Hepatic stellate cell (primary cell): ENCODE data around the gene PRKCA.
"Not testable (repeated sequence)": the region's sequence is repeated elsewhere in the genome, so short reads cannot be mapped to it uniquely, and the experiment has no call there.

Source experiments
- DNase-seq: peaks from one replicate; pipeline ENCODE4 v3.0.0; 2011; ENCODE audit warnings: low spot score

PRKCA gene

DNA sequence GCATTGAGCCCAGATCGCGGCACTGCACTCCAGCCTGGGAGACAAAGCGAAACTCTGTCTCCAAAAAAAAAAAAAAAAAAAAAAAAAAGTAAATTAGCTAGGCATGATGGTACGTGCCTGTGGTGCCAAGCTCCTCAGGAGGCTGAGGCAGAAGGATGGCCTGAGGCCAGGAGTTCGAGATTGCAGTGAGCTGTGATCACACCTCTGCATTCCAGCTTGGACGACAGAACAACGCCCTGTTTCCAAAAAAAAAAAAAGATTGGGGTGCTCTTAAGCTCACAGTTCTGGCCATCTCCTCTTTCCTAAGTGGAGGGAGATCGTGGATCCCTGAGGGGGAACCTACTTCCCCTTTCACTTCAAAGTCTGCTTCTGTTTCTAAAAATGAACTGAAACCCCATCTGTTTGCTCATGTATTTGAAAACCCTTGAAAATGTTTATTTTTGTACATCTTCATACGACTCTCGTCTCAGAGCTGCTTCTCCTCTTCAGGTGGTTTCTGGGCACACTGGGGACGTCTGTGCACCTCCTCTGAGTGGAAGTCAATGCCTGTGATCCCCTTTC, 138.8 kb downstream of the PRKCA start:
- no peak for DNase-seq

DNA sequence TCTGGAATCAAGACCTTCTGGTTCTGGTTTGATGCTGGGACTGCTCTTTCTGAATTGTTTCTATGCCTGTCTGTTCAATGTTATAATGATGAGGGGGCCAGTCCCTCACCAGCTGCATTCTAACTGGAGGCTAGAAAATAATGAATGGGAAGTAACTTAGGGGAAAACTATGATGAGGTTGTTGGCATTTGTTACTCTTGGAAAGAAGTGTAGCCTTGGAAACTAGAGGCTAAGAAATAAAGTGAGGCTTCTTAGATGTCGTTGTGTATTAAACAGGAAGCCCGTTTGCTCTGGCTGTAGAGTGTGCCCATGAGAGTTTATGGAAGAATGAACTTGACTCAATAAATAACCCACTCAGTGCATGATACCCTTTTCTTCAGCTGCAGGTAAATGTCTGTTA, 140.8 kb downstream of the PRKCA start:
- DNase-seq, result no peak

DNA sequence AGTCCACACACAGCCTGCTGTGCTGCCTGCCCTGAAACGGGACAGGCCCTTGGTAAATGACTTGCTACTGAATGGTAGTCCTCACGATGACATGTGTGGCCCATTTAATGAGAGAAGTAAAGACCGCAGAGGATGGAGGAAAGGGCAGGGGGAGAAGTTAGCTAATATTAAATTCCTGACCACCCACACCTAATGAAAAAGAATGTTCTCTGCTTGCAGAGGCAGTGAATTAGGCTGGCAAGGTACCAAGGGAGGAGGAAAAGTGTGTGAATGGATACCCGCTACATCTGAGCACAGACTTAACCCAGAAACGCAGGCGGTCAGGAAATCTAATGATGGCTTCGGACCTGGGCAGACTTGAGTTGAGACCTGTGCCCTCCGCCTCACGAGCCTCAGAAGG, 141.2 kb downstream of the PRKCA start:
- no peak for DNase-seq

DNA sequence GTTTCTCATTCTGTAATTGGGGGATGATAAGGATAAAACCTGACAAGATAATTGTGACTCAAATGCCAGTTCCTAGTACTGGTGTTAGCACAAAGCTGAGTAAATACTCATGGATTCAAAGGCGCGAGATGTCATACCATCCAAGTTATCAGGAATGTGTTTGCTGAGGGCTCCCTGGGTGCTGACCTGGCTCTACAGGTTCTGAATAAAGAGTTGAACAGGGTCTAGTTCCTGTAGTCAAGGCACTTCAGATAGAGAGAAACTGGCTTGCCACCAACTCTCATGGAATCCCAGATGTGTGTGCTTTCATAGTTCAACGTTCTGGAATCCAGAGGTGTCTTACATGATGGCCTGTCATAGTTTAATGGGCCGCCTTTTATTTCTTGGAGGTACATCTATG, 141.6 kb downstream of the PRKCA start:
- no peak for DNase-seq

DNA sequence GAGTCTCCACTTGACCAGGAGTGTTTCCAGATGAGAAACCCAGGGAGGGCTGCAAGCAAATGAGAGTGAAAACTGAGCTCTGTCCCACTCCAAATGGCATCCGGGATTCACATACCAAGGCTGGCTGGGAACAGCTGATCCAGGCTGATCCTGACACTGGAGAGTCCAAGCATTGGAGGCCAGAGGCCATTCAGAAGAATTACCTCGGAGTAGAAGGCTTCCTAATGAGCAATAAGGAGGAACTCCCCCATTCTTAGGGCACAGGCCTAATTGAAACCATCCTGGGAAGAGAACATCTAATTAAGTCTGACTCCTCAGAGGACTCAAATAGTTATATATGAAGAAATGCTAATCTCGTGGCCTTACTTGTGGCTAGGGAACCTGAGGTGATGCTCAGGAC, 142.8 kb downstream of the PRKCA start:
- no peak for DNase-seq

DNA sequence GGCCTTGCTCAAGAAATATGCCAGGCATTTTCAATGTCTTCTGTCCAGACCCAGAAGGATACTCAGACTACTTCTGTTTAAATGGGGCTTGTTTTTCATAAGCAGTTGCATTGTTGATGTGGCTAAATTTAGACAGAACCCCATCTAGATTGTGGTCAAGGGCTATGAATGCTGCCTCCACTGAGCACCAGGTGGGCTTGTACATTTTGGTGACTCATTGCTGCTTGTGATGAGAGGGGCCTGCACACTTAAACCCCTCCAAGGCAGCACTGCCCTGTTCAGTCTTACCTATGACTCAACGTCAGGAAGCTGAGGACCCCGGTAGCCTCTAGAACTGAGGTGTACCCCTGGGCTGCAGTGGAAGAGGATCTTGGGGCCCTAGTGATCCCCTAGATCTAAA, 144.0 kb downstream of the PRKCA start:
- no peak for DNase-seq

DNA sequence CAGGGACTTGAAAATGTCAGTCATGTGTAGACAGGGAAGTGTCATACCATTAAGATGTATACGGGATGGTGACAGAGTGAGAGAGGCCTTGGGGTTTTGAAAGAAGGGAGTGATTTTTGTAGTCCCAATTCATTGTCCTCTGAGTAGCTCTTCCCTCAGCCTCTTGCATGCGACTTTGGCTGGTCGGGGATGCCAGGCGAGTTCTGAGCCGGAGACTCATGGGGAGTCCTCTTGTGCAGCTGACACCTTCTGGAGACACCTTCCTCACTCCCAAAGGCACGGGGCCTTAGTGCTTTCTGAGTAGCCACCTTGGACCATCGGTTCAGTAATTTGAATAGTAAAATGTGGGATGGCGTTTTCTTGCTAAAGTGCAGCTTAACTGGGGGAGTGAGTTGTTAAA, 144.7 kb downstream of the PRKCA start:
- no peak for DNase-seq

DNA sequence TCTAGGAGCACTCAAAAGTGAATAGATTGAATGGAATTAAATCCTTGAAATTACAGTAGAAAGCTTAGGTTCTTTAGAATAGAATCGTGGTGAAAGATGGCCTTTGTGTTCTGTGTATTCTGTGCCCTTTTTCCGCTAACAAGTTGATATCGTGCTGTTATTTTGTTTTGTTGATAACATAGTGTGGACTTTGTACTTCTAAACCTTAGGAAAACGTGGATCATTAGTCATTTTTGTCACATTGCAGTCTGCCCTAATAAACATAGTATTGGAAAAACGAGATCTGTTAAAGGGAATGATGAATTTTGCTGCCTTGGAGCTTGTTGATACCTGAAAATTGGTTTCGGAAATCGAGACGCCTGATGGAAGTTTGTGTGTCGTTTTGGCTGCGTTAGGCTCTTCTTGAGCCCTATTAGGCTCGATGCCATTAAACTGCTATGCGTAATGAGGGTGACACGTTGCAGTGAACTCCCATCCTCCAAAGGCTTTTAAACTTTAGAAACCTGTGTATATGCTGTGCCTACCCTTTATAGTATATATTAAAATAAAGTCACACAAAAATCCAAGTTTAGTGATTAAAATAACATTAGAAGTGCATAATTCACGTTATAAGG, 145.7 kb downstream of the PRKCA start:
- DNase-seq, result no peak

DNA sequence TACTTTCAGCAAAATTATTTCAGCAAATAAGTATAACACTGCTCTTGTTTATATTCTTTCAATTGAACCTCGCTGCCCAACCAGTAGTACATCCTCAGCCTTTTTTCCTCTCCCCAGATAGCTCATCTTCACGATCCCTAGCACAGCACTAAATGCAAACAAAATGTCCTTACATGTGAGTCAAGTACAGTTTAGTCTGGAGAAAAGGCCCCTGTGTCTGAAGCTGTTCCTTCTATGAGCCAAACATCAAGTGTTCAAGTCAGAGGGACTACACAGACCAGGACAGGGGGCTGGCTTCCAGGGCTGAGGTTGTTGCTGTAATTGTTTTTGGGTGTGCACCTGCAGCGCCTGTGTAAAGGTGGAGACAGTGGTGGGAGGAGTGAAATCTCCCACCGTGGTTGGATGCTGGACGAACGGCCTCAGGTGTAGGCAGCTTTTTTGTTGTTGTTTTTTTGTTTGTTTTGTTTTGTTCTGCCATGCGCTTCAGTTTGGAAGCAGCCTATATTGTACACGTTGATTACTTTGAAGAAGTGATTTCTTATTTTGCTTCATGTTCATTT, 147.1 kb downstream of the PRKCA start:
- no peak for DNase-seq

DNA sequence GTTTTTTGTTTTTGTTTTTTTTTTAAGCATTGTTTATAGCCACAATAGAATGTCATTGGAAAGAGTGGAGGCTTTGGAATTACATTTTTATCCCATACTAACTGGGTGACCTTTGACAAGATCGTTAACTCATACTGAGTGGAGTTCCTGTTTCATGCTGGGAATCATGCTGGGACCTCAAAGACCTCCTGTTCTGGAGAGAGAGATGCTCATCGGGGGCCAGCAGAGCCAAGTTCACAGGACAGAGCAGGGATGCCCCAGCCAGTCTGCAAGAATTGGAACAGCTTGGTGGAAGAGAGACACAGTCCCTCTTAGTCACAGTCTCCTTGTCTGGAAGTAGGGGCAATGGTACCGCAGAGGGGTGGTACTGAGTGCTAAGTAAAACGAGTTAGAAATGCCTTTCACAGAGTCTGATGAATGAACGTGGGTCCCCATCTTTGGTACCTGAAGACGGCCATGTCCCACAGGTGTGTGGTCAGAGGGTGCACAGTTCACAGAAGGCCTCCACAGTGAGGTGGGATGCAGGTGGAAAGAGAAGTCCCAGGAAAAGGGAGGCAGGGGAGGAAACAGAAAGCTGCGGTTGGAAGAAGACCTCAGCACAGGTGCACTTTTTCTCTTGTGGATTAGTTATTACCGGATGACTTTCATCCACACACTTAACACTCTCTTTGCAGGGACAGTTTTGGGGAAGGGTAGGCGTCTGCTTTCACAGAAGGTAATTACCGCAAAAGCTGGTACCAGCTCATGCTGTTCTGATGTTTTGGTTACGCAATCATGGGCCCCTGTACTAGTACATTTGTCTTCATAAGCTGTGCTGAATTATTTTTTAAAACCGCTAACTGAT, 147.8 kb downstream of the PRKCA start:
- DNase-seq, result no peak

DNA sequence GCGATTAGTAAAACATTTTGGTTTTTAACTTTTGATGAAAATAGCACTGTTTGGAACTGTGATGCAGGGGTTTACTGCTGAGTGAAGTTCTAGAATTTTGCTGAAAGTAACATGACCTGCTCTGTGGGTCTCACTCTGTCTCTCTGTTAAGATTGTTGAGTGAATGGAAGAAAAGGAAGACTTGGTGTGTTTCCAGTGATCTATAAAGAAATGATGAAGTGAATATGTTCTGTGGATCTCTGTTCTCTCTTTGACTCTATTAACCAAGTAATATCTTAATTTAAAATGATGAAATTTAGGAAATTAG, 148.4 kb downstream of the PRKCA start:
- DNase-seq, result no peak

DNA sequence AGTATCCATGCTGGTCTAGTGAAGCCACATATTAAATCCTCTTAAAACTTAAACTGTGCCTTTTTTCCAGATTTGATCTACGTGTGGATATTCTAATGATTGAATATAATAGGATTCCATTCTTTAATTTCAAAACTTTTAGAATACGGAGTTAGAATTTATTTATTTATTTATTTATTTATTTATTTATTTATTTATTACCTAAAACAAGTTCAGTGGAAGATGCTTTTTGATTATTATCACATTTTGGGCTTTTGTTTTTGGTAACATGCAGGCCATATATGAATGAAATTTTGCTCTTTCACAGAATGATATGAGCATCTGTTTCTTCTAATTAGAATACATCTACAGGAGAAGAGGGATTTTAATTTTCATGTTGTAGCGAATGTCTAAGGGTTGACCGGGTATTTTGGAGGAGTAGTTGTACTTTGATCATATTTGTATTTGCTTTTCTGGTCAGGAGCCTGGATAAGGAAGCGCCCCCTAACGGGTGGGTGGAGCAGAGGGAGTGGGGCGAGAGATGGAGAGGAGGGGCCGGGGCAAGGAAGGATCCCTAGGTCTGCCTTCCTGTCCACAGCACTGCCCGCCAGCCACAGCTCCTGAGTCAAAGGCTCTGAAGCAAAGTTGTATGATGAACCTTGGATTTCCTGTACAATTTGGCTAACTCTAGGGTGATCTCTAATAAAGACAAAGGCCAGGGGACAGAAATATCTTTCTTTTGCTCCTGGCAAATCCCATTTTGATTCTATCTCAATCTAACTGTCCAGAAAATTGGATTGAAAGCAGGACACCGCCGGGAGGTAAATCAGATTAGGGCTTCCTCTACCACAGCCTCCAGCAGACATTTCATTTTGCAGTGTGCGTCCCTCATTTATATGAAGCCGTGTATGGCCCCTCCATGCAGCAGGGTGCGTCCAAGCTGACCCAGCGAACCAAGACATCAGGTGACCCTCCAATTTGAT, 149.1 kb downstream of the PRKCA start:
- no peak for DNase-seq

DNA sequence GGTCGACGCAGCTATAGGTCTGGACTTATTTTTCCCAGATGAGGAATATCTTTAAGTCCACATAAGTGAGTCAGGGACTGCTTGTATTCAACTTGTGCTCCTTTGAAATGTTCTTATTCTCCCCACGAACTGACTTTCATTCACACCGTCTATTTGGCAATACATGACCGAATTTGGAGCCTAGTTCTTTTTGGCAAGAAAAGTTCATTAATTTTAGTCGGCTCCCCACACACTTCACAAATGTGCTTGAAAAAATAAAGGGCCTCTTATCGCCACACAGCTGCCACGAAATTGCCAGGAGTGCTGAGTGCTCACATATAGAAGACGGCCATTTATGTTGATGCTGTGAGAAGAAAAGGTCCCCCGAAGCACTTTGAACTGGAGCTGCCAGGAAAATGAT, 152.6 kb downstream of the PRKCA start:
- no peak for DNase-seq

DNA sequence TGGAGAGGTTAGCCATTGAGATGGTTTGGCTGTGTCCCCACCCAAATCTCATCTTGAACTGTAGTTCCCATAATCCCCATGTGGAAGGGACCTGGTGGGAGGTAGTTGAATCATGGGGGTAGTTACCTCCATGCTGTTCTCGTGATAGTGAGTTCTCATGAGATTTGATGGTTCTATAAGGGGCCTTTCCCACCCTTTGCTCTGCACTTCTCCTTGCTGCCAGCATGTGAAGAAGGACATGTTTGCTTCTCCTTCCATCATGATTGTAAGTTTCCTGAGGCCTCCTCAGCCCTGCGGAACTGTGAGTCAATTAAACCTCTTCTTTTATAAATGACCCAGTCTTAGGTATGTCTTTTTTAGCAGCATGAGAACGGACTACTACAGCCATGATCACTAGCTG, 155.1 kb downstream of the PRKCA start:
- not testable (repeated sequence) for DNase-seq

DNA sequence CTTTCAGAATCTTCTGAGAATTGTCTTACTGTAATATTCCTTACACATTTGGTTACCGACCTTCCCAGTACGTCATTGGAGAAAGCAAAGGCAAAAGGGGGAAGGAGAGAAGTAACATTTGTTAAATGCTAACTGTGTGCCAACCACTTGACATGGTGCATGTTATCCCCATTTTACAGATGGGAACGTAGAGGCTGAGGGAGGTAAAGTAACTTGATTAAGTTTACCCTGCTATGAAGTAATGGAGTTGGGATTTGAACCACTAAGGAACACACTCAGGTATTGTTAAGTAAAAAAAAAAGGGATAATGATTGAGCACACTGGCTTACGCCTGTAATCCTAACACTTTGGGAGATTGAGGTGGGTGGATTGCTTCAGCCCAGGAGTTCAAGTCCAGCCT, 156.4 kb downstream of the PRKCA start:
- DNase-seq, result no peak

DNA sequence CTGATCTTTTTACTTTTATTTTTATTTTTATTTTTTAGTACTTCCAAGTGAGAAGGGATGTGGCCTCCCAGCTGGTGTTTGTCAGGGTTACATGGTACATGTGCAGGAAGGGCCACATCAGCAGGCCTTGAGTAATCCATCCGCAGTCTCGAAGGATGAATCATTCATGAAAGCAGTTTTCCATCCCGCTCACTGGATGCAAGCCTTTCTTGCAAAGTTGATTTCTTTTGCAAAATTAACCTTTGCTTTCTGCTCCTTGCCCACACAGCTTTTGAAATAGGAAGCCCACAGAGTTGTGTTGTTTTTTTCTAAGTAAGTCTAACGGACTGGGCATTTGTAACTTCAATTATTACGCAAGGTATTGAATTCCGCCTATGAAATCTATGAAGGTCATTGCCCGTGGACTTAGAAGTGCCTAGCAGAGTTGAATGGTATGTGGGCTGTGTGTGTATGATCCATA, 157.4 kb downstream of the PRKCA start:
- peak; percentile 83 for DNase-seq

DNA sequence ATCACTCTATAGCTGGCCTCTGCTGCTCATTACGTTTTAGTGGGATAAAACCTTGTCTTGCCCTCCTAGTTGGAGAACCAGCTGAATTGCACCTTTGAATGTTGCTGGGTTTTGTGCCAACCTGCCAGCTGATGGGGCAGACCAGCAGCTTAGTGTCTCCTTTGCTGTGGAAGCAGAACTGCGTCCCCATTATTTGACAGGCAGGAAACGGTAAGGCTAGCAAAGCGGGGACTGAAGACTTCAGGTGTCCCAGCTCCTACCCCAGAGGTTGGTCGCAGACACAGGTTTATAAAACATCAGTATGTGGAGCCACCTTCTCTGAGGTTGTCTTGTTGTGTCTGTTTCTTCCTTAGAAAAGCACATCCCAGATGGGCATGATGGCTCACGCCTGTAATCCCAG, 158.1 kb downstream of the PRKCA start:
- no peak for DNase-seq

DNA sequence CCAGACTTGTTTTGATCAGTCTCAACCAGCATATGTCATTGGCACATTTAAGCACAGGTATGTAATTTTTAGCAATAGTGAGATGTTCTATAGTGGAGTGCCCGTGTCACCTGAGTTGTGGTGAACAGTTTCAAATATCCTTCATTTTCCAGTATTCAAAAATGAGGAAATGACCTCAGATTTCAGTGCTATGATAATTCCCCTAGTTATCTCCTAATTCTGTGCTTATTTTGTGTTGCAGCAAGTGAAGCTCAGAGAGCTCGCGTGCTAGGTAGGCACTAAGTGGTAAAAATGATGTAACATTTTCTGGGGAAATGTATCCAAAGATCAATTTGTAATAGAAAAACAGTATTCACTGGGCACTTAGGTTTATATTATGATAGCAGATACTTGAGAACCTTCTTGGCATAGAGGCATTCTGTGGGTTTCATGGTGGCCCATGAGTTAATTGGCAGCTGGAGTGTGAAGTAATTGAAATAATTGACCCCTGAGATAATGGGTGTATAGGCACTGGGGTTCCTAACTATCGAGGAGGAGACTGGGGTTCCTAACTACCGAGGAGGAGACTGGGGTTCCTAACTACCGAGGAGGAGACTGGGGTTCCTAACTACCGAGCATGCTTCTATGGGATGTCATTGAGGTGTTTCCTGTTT, 159.1 kb downstream of the PRKCA start:
- no peak for DNase-seq

DNA sequence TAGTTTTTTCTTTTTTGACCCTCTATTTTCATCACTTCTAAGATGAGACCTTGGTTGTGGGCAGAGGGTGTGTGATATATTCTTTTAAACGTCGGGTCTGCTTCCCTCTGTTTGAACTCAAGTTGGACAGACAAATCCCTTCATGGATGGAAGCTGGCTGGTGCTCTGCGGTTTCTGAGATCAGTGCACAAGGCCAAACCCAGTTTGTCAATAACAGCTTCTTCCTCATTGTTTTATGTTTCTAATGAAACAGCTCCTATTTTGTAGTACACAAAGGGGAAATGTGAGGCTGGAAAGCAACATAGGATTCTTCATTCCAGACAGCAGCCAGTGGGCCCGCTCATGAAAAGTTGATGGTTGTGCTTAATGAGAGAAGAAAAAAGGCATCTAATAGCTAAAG, 159.6 kb downstream of the PRKCA start:
- DNase-seq, result no peak

DNA sequence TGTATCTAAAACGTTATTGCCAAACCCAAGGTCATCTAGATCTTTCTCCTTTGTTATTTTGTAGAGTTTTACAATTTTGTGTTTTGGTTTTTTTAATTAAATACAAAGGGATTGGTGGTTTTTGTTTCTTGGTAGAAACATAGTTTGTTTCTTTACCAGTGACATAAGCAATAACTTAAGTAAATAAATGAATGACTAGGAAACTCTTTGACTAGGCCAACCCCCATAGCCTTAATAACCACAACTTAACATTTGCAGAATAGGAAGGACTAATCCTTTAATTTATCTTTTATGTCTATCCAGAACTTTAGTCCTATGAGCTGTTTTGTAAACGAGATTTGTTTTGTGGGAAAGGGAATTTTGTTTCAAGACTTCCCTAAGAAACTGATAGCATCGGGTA, 162.5 kb downstream of the PRKCA start:
- DNase-seq, result no peak

DNA sequence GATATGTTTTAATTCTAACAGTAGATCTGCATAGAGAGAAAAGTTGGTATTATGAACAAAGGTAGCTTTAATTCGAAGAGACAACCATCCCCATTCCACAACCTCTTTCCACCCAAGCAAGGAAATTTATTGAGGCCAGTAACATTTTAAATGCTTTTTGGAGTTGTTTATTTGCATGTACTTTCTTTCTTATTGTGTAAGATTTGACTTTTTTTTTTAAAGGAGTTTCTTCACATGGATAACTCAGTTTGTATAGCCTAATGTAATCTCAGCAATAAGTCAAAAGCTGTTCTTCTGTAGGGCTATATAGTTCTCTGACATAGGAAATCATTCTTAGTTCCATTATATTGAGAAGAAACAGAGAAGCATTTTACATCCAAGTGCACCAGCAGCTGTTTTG, 163.3 kb downstream of the PRKCA start:
- DNase-seq, result no peak
